ENCODE data around the gene KRTAP4-9. TPM values are rescaled to one million over a fixed set of nuclear protein-coding genes. Genes with fewer than 3 reads are reported as not detected.

KRTAP4-9 gene
- total RNA-seq, 1 experiment from 2014 or later, result not detected

DNA sequence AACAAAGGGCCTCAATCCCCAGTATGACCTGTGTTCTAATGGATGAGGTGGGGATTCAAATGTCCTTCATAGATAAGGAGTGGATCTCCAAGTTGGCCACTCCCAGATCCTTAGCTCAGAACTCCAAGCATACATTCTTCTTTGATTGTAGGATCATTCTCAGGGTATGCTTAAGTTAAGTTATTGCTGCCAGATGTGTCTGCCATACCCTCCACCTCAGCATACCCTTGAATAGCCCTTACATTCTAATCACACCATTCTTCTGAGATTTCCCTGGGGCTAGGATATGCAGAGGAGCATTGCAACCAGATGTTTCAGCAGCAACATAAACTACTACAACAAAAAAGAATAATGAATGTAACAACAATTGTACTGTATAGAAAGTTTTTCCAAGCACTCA is 37.9 kb upstream of the KRTAP4-9 start:
- no peak overlapping the region for H3K4me3 Mint-ChIP-seq (ENCODE audit: unreplicated experiment)

DNA sequence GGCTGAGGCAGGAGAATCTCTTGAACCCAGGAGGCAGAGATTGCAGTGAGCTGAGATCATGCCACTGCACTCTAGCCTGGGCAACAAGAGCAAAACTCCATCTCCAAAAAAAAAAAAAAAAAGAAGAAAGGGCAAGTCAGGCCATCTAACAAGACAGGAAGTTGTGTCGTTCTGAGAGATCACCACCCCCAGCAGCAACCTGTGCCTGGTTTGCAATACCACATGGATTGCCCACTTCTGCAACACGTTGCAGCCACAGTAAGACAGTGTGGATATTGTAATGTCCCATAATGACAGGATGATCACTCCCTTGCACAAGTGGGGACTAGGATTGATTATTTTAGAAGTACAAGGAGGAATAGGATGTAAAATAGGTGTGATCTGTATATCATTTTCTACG is 36.2 kb upstream of the KRTAP4-9 start:
- Histone ChIP-seq H3K4me1 (no peaks in the 10 kb centered on the region), H3K4me3 (ENCODE audit: low read depth, low read length) (no peak overlapping the region), H3K27me3 (replicated peaks; ENCODE audit: control insufficient read depth, insufficient read depth, low read length) (no peaks in the 10 kb centered on the region), H3K9me3 (no peaks in the 10 kb centered on the region), H3K36me3 (ENCODE audit: control insufficient read depth, insufficient read depth, low read length) (no peaks in the 10 kb centered on the region)
- Mint-ChIP-seq H3K27me3 (ENCODE audit: insufficient read depth, unreplicated experiment) (no peaks in the 10 kb centered on the region), H3K36me3 (ENCODE audit: insufficient read depth, unreplicated experiment) (peaks cover 4% of the 10 kb centered on the region), H3K9me3 (ENCODE audit: unreplicated experiment) (peaks cover 14% of the 10 kb centered on the region), H3K4me3 (ENCODE audit: unreplicated experiment) (no peak overlapping the region), H3K4me1 (ENCODE audit: low read depth, unreplicated experiment) (peaks cover 4% of the 10 kb centered on the region), H3K27ac (ENCODE audit: unreplicated experiment) (no peak overlapping the region)
- ChIA-PET CTCF (no interaction called here), POLR2A (no interaction called here)
- TF ChIP-seq, protein P1, sequence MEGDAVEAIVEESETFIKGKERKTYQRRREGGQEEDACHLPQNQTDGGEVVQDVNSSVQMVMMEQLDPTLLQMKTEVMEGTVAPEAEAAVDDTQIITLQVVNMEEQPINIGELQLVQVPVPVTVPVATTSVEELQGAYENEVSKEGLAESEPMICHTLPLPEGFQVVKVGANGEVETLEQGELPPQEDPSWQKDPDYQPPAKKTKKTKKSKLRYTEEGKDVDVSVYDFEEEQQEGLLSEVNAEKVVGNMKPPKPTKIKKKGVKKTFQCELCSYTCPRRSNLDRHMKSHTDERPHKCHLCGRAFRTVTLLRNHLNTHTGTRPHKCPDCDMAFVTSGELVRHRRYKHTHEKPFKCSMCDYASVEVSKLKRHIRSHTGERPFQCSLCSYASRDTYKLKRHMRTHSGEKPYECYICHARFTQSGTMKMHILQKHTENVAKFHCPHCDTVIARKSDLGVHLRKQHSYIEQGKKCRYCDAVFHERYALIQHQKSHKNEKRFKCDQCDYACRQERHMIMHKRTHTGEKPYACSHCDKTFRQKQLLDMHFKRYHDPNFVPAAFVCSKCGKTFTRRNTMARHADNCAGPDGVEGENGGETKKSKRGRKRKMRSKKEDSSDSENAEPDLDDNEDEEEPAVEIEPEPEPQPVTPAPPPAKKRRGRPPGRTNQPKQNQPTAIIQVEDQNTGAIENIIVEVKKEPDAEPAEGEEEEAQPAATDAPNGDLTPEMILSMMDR (IDR thresholded peaks at IDR 0.05; ENCODE audit: insufficient read depth in 1 of 2, low read depth in 1 of 2, low read length in 1 of 2, severe bottlenecking in 1 of 2, unreplicated experiment in 1 of 2), result no peak
- no peak for DNase-seq
- BruUV-seq (replicated peaks), result no TSS peak
- intact Hi-C loops (cut with micrococcal nuclease; ENCODE audit: unreplicated experiment), result loop anchor here (10.0 kb wide), 2 partner anchors 216 to 256 kb away; no protein-coding TSS in a partner anchor

More for the DNA sequence above, 37.9 kb upstream of the KRTAP4-9 start:
- Histone ChIP-seq H3K27me3 (replicated peaks; ENCODE audit: control insufficient read depth, insufficient read depth, low read length) (no peaks in the 10 kb centered on the region), H3K4me3 (ENCODE audit: low read depth, low read length) (no peak overlapping the region), H3K36me3 (ENCODE audit: control insufficient read depth, insufficient read depth, low read length) (no peaks in the 10 kb centered on the region), H3K4me1 (peaks cover 4% of the 10 kb centered on the region), H3K9me3 (no peaks in the 10 kb centered on the region)
- H3K4me1 Mint-ChIP-seq (ENCODE audit: low read depth, unreplicated experiment), result peaks cover 11% of the 10 kb centered on the region
- DNase-seq, result no peak
- H3K36me3 Mint-ChIP-seq (ENCODE audit: insufficient read depth, unreplicated experiment), result peaks cover 3% of the 10 kb centered on the region
- BruUV-seq (replicated peaks), result no TSS peak
- CTCF ChIA-PET, result no interaction called here
- TF ChIP-seq, protein P1 (IDR thresholded peaks at IDR 0.05; ENCODE audit: insufficient read depth in 1 of 2, low read depth in 1 of 2, low read length in 1 of 2, severe bottlenecking in 1 of 2, unreplicated experiment in 1 of 2), result no peak
- H3K27me3 Mint-ChIP-seq (ENCODE audit: insufficient read depth, unreplicated experiment), result no peaks in the 10 kb centered on the region
- POLR2A ChIA-PET, result no interaction called here
- H3K9me3 Mint-ChIP-seq (ENCODE audit: unreplicated experiment), result peaks cover 23% of the 10 kb centered on the region
- intact Hi-C loops (cut with micrococcal nuclease; ENCODE audit: unreplicated experiment), result loop anchor here (10.0 kb wide), 2 partner anchors 218 to 258 kb away; no protein-coding TSS in a partner anchor
- H3K27ac Mint-ChIP-seq (ENCODE audit: unreplicated experiment), result no peak overlapping the region

DNA sequence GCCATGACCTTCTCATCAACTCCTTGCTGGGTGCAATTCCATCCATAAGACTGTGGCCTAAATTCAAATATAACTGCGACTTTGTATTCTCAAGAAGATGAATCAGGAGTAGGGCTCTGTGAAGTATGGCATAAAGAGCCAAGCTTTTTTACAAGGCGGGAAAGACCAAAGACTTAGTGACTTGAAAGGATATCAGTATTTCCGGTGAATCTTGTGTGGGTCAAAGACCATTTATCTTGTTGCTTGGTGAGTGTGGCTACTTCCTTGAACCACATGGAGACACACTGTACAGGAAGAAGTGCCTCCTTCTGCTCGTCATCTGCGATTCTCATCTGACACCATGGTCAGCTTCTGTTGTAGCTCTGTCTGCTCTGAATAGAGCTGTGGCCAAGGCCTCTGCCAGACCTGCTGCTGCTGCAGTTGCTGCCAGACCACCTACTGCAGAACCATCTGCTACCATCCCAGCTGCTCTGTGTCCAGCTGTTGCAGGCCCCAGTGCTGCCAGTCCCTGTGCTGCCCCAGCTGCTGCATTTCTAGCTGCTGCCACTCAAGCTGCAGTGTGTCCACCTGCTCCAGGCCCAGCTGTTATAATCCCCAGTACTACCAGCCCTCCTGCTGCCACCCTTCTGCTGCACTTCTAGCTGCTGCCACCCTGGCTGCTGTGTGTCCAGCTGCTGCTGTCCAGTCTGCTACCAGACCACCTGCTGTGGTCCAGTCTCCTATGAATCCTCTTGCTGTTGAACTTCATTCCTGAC is 33.4 kb upstream of the KRTAP4-9 start:
- H3K27me3 ChIP-seq (replicated peaks; ENCODE audit: control insufficient read depth, insufficient read depth, low read length), result no peaks in the 10 kb centered on the region
- no peak for DNase-seq
- Mint-ChIP-seq H3K4me1 (ENCODE audit: low read depth, unreplicated experiment) (no peaks in the 10 kb centered on the region), H3K27ac (ENCODE audit: unreplicated experiment) (no peak overlapping the region), H3K27me3 (ENCODE audit: insufficient read depth, unreplicated experiment) (no peaks in the 10 kb centered on the region), H3K9me3 (ENCODE audit: unreplicated experiment) (peaks cover 13% of the 10 kb centered on the region), H3K36me3 (ENCODE audit: insufficient read depth, unreplicated experiment) (peaks cover 4% of the 10 kb centered on the region), H3K4me3 (ENCODE audit: unreplicated experiment) (no peak overlapping the region)
- H3K36me3 ChIP-seq (ENCODE audit: control insufficient read depth, insufficient read depth, low read length), result no peaks in the 10 kb centered on the region
- POLR2A ChIA-PET, result no interaction called here
- CTCF ChIA-PET, result no interaction called here
- no peak overlapping the region for H3K4me3 ChIP-seq (ENCODE audit: low read depth, low read length)
- intact Hi-C loops (cut with micrococcal nuclease; ENCODE audit: unreplicated experiment), result no loop called here
- TF ChIP-seq, protein P1 (IDR thresholded peaks at IDR 0.05; ENCODE audit: insufficient read depth in 1 of 2, low read depth in 1 of 2, low read length in 1 of 2, severe bottlenecking in 1 of 2, unreplicated experiment in 1 of 2), result no peak
- no peaks in the 10 kb centered on the region; the same call in 1 of the 2 replicates for H3K9me3 ChIP-seq
- BruUV-seq (replicated peaks), result no TSS peak
- no peaks in the 10 kb centered on the region for H3K4me1 ChIP-seq
